Upper lobe of left lung (tissue), 6 donors: ENCODE results near the gene KRT3. TPM values are rescaled to one million over a fixed set of nuclear protein-coding genes. Genes with fewer than 3 reads are reported as not detected.

Experiments
- ATAC-seq, 2 donors: fragments of 200-7000 bp; cut with Tn5 transposase; one replicate each; pipeline ENCODE4 v1.9.1; 2022; ENCODE audit warnings: mild to moderate bottlenecking in 2 of 2, moderate library complexity in 2 of 2; ENCODE audit not compliant: low FRiP score in 2 of 2
- DNase-seq, 2 donors: peaks; one replicate each; pipeline ENCODE4 v3.0.0-alpha.2; 2019 to 2020
- H3K27ac ChIP-seq, 4 donors: fragments of 200-600 bp; sonication (generic); one replicate each; pipeline ENCODE4 v1.5.1; 2016 to 2019
- H3K27me3 ChIP-seq, 4 donors: fragments of 200-600 bp; sonication (generic); one replicate each; pipeline ENCODE4 v1.5.1; 2017 to 2019
- H3K36me3 ChIP-seq, 4 donors: fragments of 200-600 bp; sonication (generic); one replicate each; pipeline ENCODE4 v1.5.1; 2016 to 2019
- H3K4me1 ChIP-seq, 4 donors: fragments of 200-600 bp; sonication (generic); one replicate each; pipeline ENCODE4 v1.5.1; 2018 to 2019
- H3K4me3 ChIP-seq, 4 donors: fragments of 200-600 bp; sonication (generic); one replicate each; pipeline ENCODE4 v1.5.1; 2017 to 2019; ENCODE audit warnings: mild to moderate bottlenecking in 2 of 4, moderate library complexity in 1 of 4
- H3K9me3 ChIP-seq, 4 donors: fragments of 200-600 bp; sonication (generic); one replicate each; pipeline ENCODE4 v1.5.1; 2018 to 2019
- CTCF ChIP-seq, 6 experiments: fragments of 450-650 bp in 4 of 6; fragments of 200-600 bp in 2 of 6; sonication (generic) in 2 of 6; IDR thresholded peaks; one replicate each; pipeline ENCODE4 v1.5.1; 2016 to 2019; ENCODE audit warnings: antibody characterized with exemption in 6 of 6
- EP300 ChIP-seq, 4 donors: sonication (generic); formaldehyde crosslinking; IDR thresholded peaks; one replicate each; pipeline ENCODE4 v1.5.1; 2017; ENCODE audit warnings: antibody characterized with exemption in 4 of 4, control low read depth in 2 of 4
- POLR2A ChIP-seq, 4 donors: fragments of 450-650 bp; IDR thresholded peaks; one replicate each; pipeline ENCODE4 v1.5.1; 2016 to 2017; ENCODE audit warnings: antibody characterized with exemption in 4 of 4, mild to moderate bottlenecking in 2 of 4
- POLR2AphosphoS5 ChIP-seq, 2 donors: sonication (generic); formaldehyde crosslinking; IDR thresholded peaks; one replicate each; pipeline ENCODE4 v1.5.1; 2017; ENCODE audit warnings: antibody characterized with exemption in 2 of 2
- WGBS, 2 donors: methylation state at CpG; one replicate each; pipeline ENCODE4 v1.1.5; 2017 to 2018; 5-methylcytosine and 5-hydroxymethylcytosine counted together
- total RNA-seq, 6 donors: library from RNA; depleted of rRNA in 4 of 6; stranded (reverse); fragments of >200 nt in 4 of 6; gene quantifications; one replicate each; pipeline versions ENCODE4 v1.1.0 to v1.2.1, GENCODE V29; 2016 to 2021
- donor health status: DM: no; HTN: no; CAD: no; lungs with moderate emphysema.
- donor health status: DM: no; HTN: yes; CAD: no; lungs with severe emphysema.

KRT3 gene
- total RNA-seq, 6 donors from 2014 or later: not detected

- DNase-seq (no peak), ATAC-seq (no peak)
- H3K27me3 ChIP-seq: no peaks in the 10 kb centered on the region
- no peak for TF ChIP-seq CTCF (IDR thresholded peaks at IDR 0.05)
- TF ChIP-seq EP300 (IDR thresholded peaks at IDR 0.05): no peak
- no peak for TF ChIP-seq POLR2AphosphoS5 (IDR thresholded peaks at IDR 0.05)
- TF ChIP-seq POLR2A (IDR thresholded peaks at IDR 0.05): no peak
- no peaks in the 10 kb centered on the region for H3K9me3 ChIP-seq
- no peak overlapping the region for H3K27ac ChIP-seq
- no peak overlapping the region for H3K4me3 ChIP-seq
- no peaks in the 10 kb centered on the region for H3K36me3 ChIP-seq
- WGBS, 2 donors: 69 to 85% methylated on average over 2 of the region's 2 CpGs
- H3K4me1 ChIP-seq: peaks cover 3 to 30% (median 23%) of the 10 kb centered on the region in 4 donors
Measured at GRCh38 chr12:52817699-52818238, 21.9 kb upstream of the KRT3 start.

GRCh38 chr12:52817003-52817698, 21.2 kb upstream of the KRT3 start:
- no peaks in the 10 kb centered on the region for H3K9me3 ChIP-seq
- TF ChIP-seq POLR2A (IDR thresholded peaks at IDR 0.05) (no peak), EP300 (IDR thresholded peaks at IDR 0.05) (no peak), POLR2AphosphoS5 (IDR thresholded peaks at IDR 0.05) (no peak), CTCF (IDR thresholded peaks at IDR 0.05) (no peak)
- 85% methylated on average over 3 to 8 of the region's 8 CpGs for WGBS, 2 donors
- no peaks in the 10 kb centered on the region for H3K36me3 ChIP-seq
- no peak for DNase-seq
- no peak for ATAC-seq
- H3K4me1 ChIP-seq: peaks cover 3 to 25% (median 20%) of the 10 kb centered on the region in 4 donors
- H3K27ac ChIP-seq: no peak overlapping the region
- H3K4me3 ChIP-seq: no peak overlapping the region
- no peaks in the 10 kb centered on the region for H3K27me3 ChIP-seq

GRCh38 chr12:52815676-52816588, 20.0 kb upstream of the KRT3 start:
- Histone ChIP-seq H3K27ac (no peak overlapping the region), H3K4me1 (peaks cover 3 to 25% (median 18%) of the 10 kb centered on the region in 4 donors), H3K27me3 (no peaks in the 10 kb centered on the region), H3K4me3 (no peak overlapping the region), H3K36me3 (no peaks in the 10 kb centered on the region), H3K9me3 (no peaks in the 10 kb centered on the region)
- WGBS, 2 donors: 66 to 67% methylated on average over 6 to 9 of the region's 9 CpGs
- TF ChIP-seq POLR2AphosphoS5 (IDR thresholded peaks at IDR 0.05): no peak
- TF ChIP-seq CTCF (IDR thresholded peaks at IDR 0.05): no peak
- no peak for TF ChIP-seq POLR2A (IDR thresholded peaks at IDR 0.05)
- TF ChIP-seq EP300 (IDR thresholded peaks at IDR 0.05): no peak
- DNase-seq: no peak
- no peak for ATAC-seq

GRCh38 chr12:52815161-52815560, 19.2 kb upstream of the KRT3 start:
- whole genome bisulfite sequencing, 2 donors: 91 to 96% methylated on average over 4 of the region's 4 CpGs
- no peak for TF ChIP-seq POLR2A (IDR thresholded peaks at IDR 0.05)
- no peak for TF ChIP-seq CTCF (IDR thresholded peaks at IDR 0.05)
- no peak for TF ChIP-seq POLR2AphosphoS5 (IDR thresholded peaks at IDR 0.05)
- TF ChIP-seq EP300 (IDR thresholded peaks at IDR 0.05): no peak
- Histone ChIP-seq H3K9me3 (no peaks in the 10 kb centered on the region), H3K36me3 (no peaks in the 10 kb centered on the region), H3K27ac (no peak overlapping the region), H3K4me1 (peaks cover 3 to 25% (median 18%) of the 10 kb centered on the region in 4 donors), H3K27me3 (peaks cover 0 to 5% (median 0%) of the 10 kb centered on the region in 4 donors), H3K4me3 (no peak overlapping the region)
- no peak for DNase-seq
- ATAC-seq: no peak
